Activated T-cell treated with anti-CD3 and anti-CD28 coated beads for 4 hours (primary cell): ENCODE results near the gene ASTN2.

ENCODE experiments used
- DNase-seq: peaks from one replicate; pipeline ENCODE4 v3.0.0-alpha.2; 2020

ASTN2 gene

DNA sequence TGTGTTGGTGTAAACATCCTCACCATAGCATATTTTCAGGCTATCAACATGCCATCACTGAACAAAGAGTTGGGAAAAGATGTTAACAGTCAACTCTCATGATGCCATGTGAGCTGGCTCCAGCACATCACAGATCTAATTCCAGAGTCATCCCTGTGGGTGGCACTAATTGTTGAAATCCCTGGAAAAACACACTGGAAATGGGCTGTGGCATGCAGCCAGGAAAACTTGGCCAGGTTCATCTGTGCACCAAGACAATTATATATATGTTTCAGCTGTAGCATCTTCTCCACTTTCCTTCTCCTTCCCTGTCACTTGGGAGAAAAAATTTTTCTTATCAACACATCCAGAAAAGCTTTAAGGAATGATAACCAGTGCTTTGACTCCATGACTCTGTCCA, 414.0 kb downstream of the ASTN2 start:
- DNase-seq: no peak

GRCh38 chr9:117000196-117000723, 414.6 kb downstream of the ASTN2 start:
- DNase-seq: no peak

GRCh38 chr9:116998305-116998704, 416.6 kb downstream of the ASTN2 start:
- DNase-seq: no peak

GRCh38 chr9:116992865-116993264, 422.0 kb downstream of the ASTN2 start:
- DNase-seq: no peak

DNA sequence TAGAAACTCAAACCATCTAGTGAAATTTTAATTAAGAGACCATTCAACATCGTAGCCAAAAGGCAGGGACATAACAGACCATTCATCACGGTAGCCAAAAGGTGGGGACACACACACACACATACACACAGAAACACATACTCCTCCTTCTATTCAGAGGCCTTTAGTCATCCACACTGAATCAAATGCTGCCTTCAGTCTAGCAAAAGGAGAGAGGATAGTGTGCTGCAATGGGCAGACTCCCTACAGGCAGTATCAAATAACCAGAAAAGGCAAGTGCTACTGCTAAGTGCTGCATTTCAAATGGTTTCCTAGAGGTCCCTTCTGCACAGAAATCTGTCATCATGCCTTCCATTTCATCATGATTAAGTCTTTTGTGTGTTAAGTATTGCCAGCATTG, 423.8 kb downstream of the ASTN2 start:
- no peak for DNase-seq

GRCh38 chr9:116990592-116990991, 424.3 kb downstream of the ASTN2 start:
- DNase-seq: no peak

GRCh38 chr9:116987721-116988485, 427.0 kb downstream of the ASTN2 start:
- DNase-seq: no peak

DNA sequence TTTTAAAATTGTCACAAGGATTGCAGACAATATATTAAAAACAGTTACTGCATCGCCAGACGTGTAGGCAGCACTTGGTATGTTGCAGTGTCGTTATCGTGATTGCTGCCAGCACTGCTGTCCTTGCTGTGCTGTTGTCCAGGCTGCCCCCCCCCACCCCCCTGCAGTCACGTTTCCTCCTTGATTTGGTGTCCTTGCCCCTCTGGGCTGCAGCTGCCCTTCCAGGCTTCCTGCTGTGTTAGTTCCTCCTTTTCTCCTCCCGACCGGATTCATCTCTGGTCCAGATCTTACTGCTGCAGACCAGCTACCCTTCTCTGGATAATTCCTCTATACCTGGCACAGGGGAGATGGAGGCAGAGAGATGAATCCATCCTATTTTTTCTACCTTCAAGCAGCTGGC, 428.8 kb downstream of the ASTN2 start:
- no peak for DNase-seq

DNA sequence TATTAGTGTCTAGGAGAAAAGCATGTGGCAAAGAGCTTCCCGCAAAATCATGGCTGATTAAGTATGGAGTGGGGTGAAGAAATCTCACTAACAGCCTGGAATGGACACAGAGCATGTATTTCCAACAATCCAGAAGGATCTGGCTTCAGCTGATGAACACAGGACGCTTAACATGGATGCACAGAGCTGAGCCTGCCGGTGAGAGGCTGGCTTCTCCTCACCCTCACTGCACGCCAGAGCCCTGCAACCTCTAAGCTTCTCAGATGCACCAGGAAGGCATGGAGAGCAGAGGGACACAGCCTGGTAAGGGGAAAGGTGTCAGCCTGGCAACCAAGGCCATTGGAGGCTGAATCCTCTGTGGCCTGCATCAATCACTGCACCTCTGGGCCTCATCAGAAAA, 429.3 kb downstream of the ASTN2 start:
- no peak for DNase-seq

DNA sequence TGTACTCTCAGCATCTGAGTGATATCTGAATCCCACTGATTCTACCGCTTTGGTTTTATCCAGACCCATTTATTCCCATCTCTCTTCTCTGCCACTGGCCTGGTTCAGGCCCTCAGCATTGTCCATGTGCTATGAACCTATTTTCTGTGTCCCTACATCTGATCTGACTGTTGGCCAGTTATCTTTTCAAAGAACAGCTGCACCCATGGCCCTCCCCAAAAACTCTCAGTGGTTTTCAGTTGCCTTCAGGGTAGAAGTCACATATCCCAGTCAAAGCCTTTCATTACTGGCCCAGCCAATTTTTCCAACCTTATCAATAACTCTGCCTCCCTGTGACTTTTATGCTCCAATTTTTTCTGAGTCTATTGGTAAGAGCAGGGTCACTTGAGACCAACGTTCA, 430.7 kb downstream of the ASTN2 start:
- no peak for DNase-seq

DNA sequence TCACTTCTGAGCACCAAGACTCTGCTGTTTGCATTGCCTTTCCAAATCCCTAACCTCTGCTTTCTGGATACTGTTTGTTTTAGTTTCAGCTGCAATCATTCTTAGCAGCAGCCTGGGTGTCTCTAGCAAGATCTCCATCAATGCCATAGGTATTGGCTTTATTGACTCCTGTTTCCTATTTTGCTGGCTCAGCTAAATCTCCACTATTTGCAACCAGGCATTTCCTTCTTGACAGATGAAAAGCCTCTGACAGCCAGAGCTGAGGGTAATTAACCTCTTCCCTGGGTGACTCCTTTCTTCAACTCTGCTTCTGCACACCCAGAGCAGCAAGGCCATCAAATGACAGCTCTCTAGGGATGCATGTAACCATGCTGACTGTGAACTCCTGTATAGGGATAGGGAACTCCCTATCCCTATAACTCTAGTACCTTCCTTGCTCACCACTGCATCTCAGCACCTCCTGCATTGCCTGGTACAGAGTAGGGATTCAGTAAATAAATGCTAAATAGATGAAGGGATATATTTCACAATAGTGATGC, 434.2 kb downstream of the ASTN2 start:
- no peak for DNase-seq

GRCh38 chr9:116979456-116979855, 435.4 kb downstream of the ASTN2 start:
- DNase-seq: no peak

DNA sequence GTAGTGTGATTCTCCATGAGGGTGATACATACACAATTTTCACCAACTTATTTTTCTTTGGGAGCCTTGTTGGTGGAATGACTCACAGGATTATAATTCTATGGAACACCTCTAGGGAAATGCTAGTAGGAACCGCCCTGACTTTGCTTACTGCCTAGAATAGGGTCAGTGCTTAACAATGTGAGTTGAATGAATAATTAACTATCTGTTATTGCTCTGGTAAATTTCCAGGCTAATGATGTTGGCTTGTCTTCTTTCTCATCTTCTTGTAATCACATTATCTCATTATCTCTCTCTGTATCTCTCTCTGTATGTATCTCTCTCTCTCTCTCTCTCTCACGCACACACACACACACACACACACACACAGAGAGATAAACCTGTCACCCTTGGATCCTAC, 436.7 kb downstream of the ASTN2 start:
- no peak for DNase-seq

GRCh38 chr9:116975126-116975525, 439.7 kb downstream of the ASTN2 start:
- no peak for DNase-seq

DNA sequence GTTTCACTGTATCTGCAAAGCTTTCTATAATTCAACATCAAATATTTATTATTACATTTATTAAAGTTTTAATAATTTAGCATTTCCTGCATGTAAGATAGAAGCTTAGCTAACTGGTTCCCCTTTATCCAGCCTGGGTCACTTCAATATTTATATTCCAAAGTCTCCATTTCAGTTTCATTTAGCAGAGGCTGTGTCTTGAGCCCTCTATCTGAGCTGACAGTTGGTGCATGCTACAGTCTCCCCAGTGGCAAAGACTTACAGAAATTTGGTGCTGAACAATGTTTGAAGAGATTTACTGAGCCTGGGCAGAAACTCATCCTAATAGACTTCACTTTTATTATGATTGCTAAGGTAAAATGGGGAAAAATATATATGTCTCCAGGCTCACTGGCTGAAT, 448.7 kb downstream of the ASTN2 start:
- DNase-seq: no peak

DNA sequence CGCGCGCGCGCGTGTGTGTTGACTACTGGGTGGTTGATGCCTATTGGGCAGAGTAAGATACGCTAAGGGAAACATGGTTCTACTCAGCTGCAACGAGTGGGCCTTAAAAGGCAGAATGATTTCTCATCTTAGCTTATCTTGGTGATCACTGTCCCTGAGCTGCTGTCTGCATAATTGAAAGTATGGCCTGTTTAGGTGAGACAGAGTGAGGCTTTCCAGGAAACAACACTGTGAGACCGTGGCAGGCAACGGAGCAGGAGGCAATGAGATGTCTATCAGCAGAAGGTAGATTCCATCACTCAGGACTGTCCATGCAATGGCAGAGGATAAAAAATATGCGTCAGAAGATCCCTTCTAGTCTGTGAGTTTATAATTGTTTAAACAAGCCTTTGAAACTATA, 450.6 kb downstream of the ASTN2 start:
- DNase-seq: no peak

DNA sequence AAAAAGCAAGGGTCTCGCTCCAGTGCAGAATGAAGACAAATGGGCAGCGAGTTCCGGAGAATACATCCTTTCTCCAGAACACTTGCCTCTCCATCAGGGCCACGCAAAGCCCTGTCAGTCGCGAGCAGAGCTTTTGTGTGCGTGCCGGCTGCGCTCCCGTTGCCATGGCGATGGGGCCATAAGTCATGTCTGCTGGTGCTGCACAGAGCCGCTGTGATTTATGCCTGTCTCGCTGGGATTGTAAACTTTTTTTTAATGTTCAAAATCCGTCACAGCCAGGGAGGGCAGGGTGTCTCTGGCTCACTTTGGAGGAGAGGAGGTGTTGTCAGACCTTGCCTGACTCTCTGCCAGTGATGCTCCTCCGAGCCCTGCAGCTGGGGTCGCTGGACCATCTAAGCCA, 455.0 kb downstream of the ASTN2 start:
- DNase-seq: no peak

DNA sequence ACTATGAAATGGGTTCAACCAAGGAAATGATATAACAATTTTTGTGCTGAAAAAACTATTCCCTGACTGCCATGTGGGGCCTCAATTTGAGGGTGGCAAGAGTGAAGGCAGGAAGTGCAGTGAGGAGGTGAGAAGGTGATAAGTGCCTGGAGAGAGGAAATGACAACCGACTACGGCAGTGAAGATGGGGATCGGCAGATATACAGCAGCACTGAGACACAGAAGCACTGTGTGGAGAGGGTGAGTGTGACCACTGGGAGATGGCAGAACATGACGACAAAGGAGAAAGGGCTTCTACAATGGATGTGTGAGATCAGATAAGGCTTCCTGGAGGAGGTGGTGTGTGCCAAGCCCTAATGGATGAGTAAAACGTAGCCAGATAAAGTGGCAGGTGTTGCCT, 456.0 kb downstream of the ASTN2 start:
- DNase-seq: no peak

GRCh38 chr9:116954731-116955130, 460.1 kb downstream of the ASTN2 start:
- DNase-seq: no peak

GRCh38 chr9:116953271-116953670, 461.6 kb downstream of the ASTN2 start:
- no peak for DNase-seq

GRCh38 chr9:116952436-116952810, 462.4 kb downstream of the ASTN2 start:
- DNase-seq: no peak

GRCh38 chr9:116951588-116952435, 463.0 kb downstream of the ASTN2 start:
- no peak for DNase-seq

- no peak for DNase-seq
Measured at GRCh38 chr9:116945817-116946216, 469.0 kb downstream of the ASTN2 start.
